ENCODE measurements around the gene DCP2.

- no peak for TF ChIP-seq CTCF (IDR thresholded peaks at IDR 0.05 in 2 of 3, conservative IDR thresholded peaks at IDR 0.05 in 1 of 3; ENCODE audit: control insufficient read depth in 2 of 3, extremely low read depth in 1 of 3, insufficient read depth in 1 of 3, low read depth in 3 of 3, low read length in 3 of 3)
- TF ChIP-seq POLR2A (IDR thresholded peaks at IDR 0.05; ENCODE audit: low read depth, low read length) = no peak
- TF ChIP-seq CHD1 (IDR thresholded peaks at IDR 0.05; ENCODE audit: low read depth, low read length) = no peak
- TF ChIP-seq IRF5 (IDR thresholded peaks at IDR 0.05; ENCODE audit: borderline replicate concordance) = no peak
Observed at GRCh38 chr5:113050721-113051382, 74.3 kb downstream of the DCP2 start.
